DND-41 (cell line): ENCODE results near the gene MLLT1.

Experiments
- ATAC-seq: fragments of 200-7000 bp; cut with Tn5 transposase; 3 replicates; pipeline ENCODE4 v1.9.1; 2021; ENCODE audit warnings: low read depth; ENCODE audit not compliant: insufficient read depth
- DNase-seq: peaks from one replicate; pipeline ENCODE4 v3.0.0-alpha.2; 2020
- H2AFZ ChIP-seq: 2 replicates; pipeline ENCODE4 v1.6.0; 2012; ENCODE audit warnings: low read depth, low read length
- H3K27ac ChIP-seq: 2 replicates; pipeline ENCODE4 v1.5.1; 2012; ENCODE audit warnings: low read length, inconsistent platforms
- H3K27me3 ChIP-seq: fragments of 200-600 bp; sonication (generic); 2 replicates; pipeline ENCODE4 v1.6.0; 2012; ENCODE audit warnings: low read length, mild to moderate bottlenecking, inconsistent platforms; ENCODE audit not compliant: insufficient read depth, poor library complexity
- H3K36me3 ChIP-seq: 2 replicates; pipeline ENCODE4 v1.5.1; 2012; ENCODE audit warnings: low read length, inconsistent platforms; ENCODE audit not compliant: insufficient read depth
- H3K4me1 ChIP-seq: 2 replicates; pipeline ENCODE4 v1.5.1; 2012; ENCODE audit warnings: mild to moderate bottlenecking, low read length; ENCODE audit not compliant: insufficient read depth
- H3K4me2 ChIP-seq: 2 replicates; pipeline ENCODE4 v1.6.0; 2012; ENCODE audit warnings: mild to moderate bottlenecking, moderate library complexity, low read length, inconsistent platforms; ENCODE audit not compliant: insufficient read depth
- H3K4me3 ChIP-seq, 2 experiments: fragments of 200-600 bp in 1 of 2; shearing (Covaris generic) in 1 of 2; 2 replicates each; pipeline ENCODE4 v1.5.1; 2012 to 2016; ENCODE audit warnings: inconsistent platforms in 2 of 2, low read length in 2 of 2, mild to moderate bottlenecking in 2 of 2, low read depth in 1 of 2, moderate library complexity in 1 of 2
- H3K79me2 ChIP-seq: 2 replicates; pipeline ENCODE4 v1.6.0; 2012; ENCODE audit warnings: low read length, inconsistent platforms; ENCODE audit not compliant: insufficient read depth
- H3K9ac ChIP-seq: 2 replicates; pipeline ENCODE4 v1.6.0; 2012; ENCODE audit warnings: low read depth, mild to moderate bottlenecking, inconsistent platforms, low read length, moderate library complexity
- H3K9me3 ChIP-seq: 2 replicates; pipeline ENCODE4 v1.5.1; 2012; ENCODE audit warnings: low read length, moderate library complexity, mild to moderate bottlenecking, inconsistent platforms; ENCODE audit not compliant: insufficient read depth, severe bottlenecking
- H4K20me1 ChIP-seq: 2 replicates; pipeline ENCODE4 v1.6.0; 2012; ENCODE audit warnings: low read length; ENCODE audit not compliant: insufficient read depth
- CTCF ChIP-seq: IDR thresholded peaks from 2 replicates; pipeline ENCODE4 v1.5.1; 2012; ENCODE audit warnings: borderline replicate concordance, low read length, moderate library complexity, mild to moderate bottlenecking; ENCODE audit not compliant: poor library complexity, severe bottlenecking; ENCODE audit errors: extremely low read depth
- EZH2 ChIP-seq: IDR thresholded peaks from 3 replicates; pipeline ENCODE4 v1.6.1; 2012; ENCODE audit warnings: borderline replicate concordance, low read depth, mild to moderate bottlenecking, moderate library complexity, low read length, inconsistent platforms; ENCODE audit not compliant: severe bottlenecking

The MLLT1 gene

GRCh38 chr19:6270076-6270745, 9.6 kb downstream of the MLLT1 start:
- ATAC-seq (no peak), DNase-seq (no peak)
- no peak overlapping the region for H3K9ac ChIP-seq
- H3K4me1 ChIP-seq = 0 out of 2 replicates have a peak, but pooled peaks cover 1% of the 10 kb centered on the region
- peaks cover 78% of the 10 kb centered on the region for H4K20me1 ChIP-seq
- peaks cover 55% of the 10 kb centered on the region for H3K36me3 ChIP-seq
- no peak overlapping the region for H3K27ac ChIP-seq
- TF ChIP-seq EZH2 = no peak
- no peak for TF ChIP-seq CTCF
- H3K79me2 ChIP-seq = peaks cover 99% of the 10 kb centered on the region
- no peak overlapping the region for H3K4me2 ChIP-seq
- H3K27me3 ChIP-seq = no peaks in the 10 kb centered on the region
- no peaks in the 10 kb centered on the region for H3K9me3 ChIP-seq
- H2AFZ ChIP-seq = no peak overlapping the region
- no peak overlapping the region for H3K4me3 ChIP-seq

- Histone ChIP-seq H4K20me1 (peaks cover 72% of the 10 kb centered on the region), H3K9ac (no peak overlapping the region), H2AFZ (no peak overlapping the region), H3K79me2 (peaks cover 99% of the 10 kb centered on the region), H3K4me2 (no peak overlapping the region), H3K27ac (no peak overlapping the region), H3K4me1 (no peaks in the 10 kb centered on the region), H3K36me3 (peaks cover 54% of the 10 kb centered on the region), H3K27me3 (no peaks in the 10 kb centered on the region), H3K4me3 (no peak overlapping the region), H3K9me3 (no peaks in the 10 kb centered on the region)
- no peak for DNase-seq
- no peak for ATAC-seq
- no peak for TF ChIP-seq EZH2
Measured at GRCh38 chr19:6269101-6269886, 10.5 kb downstream of the MLLT1 start.

GRCh38 chr19:6268382-6268771, 11.4 kb downstream of the MLLT1 start:
- peaks cover 98% of the 10 kb centered on the region for H3K79me2 ChIP-seq
- no peaks in the 10 kb centered on the region for H3K9me3 ChIP-seq
- no peaks in the 10 kb centered on the region for H3K27me3 ChIP-seq
- peaks cover 61% of the 10 kb centered on the region for H3K36me3 ChIP-seq
- H3K4me2 ChIP-seq = no peak overlapping the region
- no peak overlapping the region for H3K27ac ChIP-seq
- H2AFZ ChIP-seq = no peak overlapping the region
- no peaks in the 10 kb centered on the region for H3K4me1 ChIP-seq
- DNase-seq = no peak
- H3K9ac ChIP-seq = no peak overlapping the region
- ATAC-seq = no peak
- H3K4me3 ChIP-seq = no peak overlapping the region
- peaks cover 69% of the 10 kb centered on the region for H4K20me1 ChIP-seq
- TF ChIP-seq EZH2 (no peak), CTCF (no peak)
